ENCODE results near the gene GPR61. TPM values are rescaled to one million over a fixed set of nuclear protein-coding genes. Genes with fewer than 3 reads are reported as not detected.

GPR61 gene
- total RNA-seq, 3 donors from 2014 or later = 0.25 TPM; not detected in 2

GRCh38 chr1:109541102-109541501, 1.4 kb downstream of the GPR61 start:
- no peak for TF ChIP-seq CTCF (IDR thresholded peaks at IDR 0.05)
- ATAC-seq = no peak
- H3K9me3 ChIP-seq = no peaks in the 10 kb centered on the region
- no peaks in the 10 kb centered on the region for H3K36me3 ChIP-seq (ENCODE audit: low read depth)
- H3K4me1 ChIP-seq (ENCODE audit: low read depth) = no peaks in the 10 kb centered on the region
- no peak overlapping the region for H3K4me3 ChIP-seq
- no peak for DNase-seq
- intact Hi-C loops (cut with DNase I, micrococcal nuclease) = loop anchor here (5.0 to 10.0 kb wide), 4 partner anchors 94 to 444 kb away; partner anchors contain the start of genes AHCYL1 (in 1 of the 2) and EPS8L3 (in 1 of the 2)

- Histone ChIP-seq H3K9me3 (no peaks in the 10 kb centered on the region), H3K36me3 (ENCODE audit: low read depth) (no peaks in the 10 kb centered on the region), H3K4me3 (no peak overlapping the region), H3K4me1 (ENCODE audit: low read depth) (peaks cover 14% of the 10 kb centered on the region)
- ATAC-seq (no peak), DNase-seq (no peak)
- no peak for TF ChIP-seq CTCF (IDR thresholded peaks at IDR 0.05)
- intact Hi-C loops (cut with DNase I, micrococcal nuclease) = loop anchor here (5.0 to 10.0 kb wide), 4 partner anchors 92 to 442 kb away; partner anchors contain the start of genes AHCYL1 (in 1 of the 2) and EPS8L3 (in 1 of the 2)
Measured at GRCh38 chr1:109542657-109543056, 3.0 kb downstream of the GPR61 start.

GRCh38 chr1:109543283-109543987, 3.8 kb downstream of the GPR61 start:
- Histone ChIP-seq H3K4me3 (no peak overlapping the region), H3K36me3 (ENCODE audit: low read depth) (no peaks in the 10 kb centered on the region), H3K4me1 (ENCODE audit: low read depth) (peaks cover 14% of the 10 kb centered on the region), H3K9me3 (no peaks in the 10 kb centered on the region)
- ATAC-seq (no peak), DNase-seq (no peak)
- no peak for TF ChIP-seq CTCF (IDR thresholded peaks at IDR 0.05)
- intact Hi-C loops (cut with DNase I, micrococcal nuclease) = loop anchor here (5.0 to 10.0 kb wide), 4 partner anchors 91 to 441 kb away; partner anchors contain the start of genes AHCYL1 (in 1 of the 2) and EPS8L3 (in 1 of the 2)

GRCh38 chr1:109543988-109544735, 4.5 kb downstream of the GPR61 start:
- no peak for DNase-seq
- intact Hi-C loops (cut with DNase I, micrococcal nuclease) = loop anchor here (5.0 to 10.0 kb wide), 4 partner anchors 91 to 441 kb away; partner anchors contain the start of genes AHCYL1 (in 1 of the 2) and EPS8L3 (in 1 of the 2)
- Histone ChIP-seq H3K9me3 (no peaks in the 10 kb centered on the region), H3K4me3 (no peak overlapping the region), H3K36me3 (ENCODE audit: low read depth) (no peaks in the 10 kb centered on the region), H3K4me1 (ENCODE audit: low read depth) (peaks cover 14% of the 10 kb centered on the region)
- TF ChIP-seq CTCF (IDR thresholded peaks at IDR 0.05) = no peak
- no peak for ATAC-seq

- peak; percentile 63 for TF ChIP-seq CTCF (IDR thresholded peaks at IDR 0.05)
- intact Hi-C loops (cut with DNase I, micrococcal nuclease) = loop anchor here (5.0 to 10.0 kb wide), 4 partner anchors 88 to 438 kb away; partner anchors contain the start of genes AHCYL1 (in 1 of the 2) and EPS8L3 (in 1 of the 2)
Measured at GRCh38 chr1:109546311-109547109, 6.8 kb downstream of the GPR61 start.

More at GRCh38 chr1:109546311-109547109, 6.8 kb downstream of the GPR61 start:
- Histone ChIP-seq H3K4me3 (no peak overlapping the region), H3K9me3 (no peaks in the 10 kb centered on the region), H3K4me1 (ENCODE audit: low read depth) (peaks cover 33% of the 10 kb centered on the region), H3K36me3 (ENCODE audit: low read depth) (no peaks in the 10 kb centered on the region)
- peak; percentile 81 to 99 (median 87) for DNase-seq
- ATAC-seq = peak; percentile 78

All from mucosa of descending colon (tissue), 3 donors.